Measurements from ENCODE around the gene AP2M1.

The AP2M1 gene

GRCh38 chr3:184229394-184230080 lies 54.9 kb downstream of the AP2M1 start, which contains the start of gene VWA5B2:
Gene VWA5B2, plus strand, starts transcription at chr3:184229585. Its CDS starts 944 bp downstream, at chr3:184230529.
- peak; percentile 66 for DNase-seq

GRCh38 chr3:184230081-184230602 lies 55.5 kb downstream of the AP2M1 start:
- DNase-seq: no peak

- DNase-seq: no peak
These were observed 56.2 kb downstream of the AP2M1 start for GRCh38 chr3:184230603-184231528.

- no peak for DNase-seq
These were observed 57.0 kb downstream of the AP2M1 start for GRCh38 chr3:184231671-184232070.

- no peak for DNase-seq
These were observed 58.6 kb downstream of the AP2M1 start for GRCh38 chr3:184233127-184233843.
